GM12891 (cell line): Measurements from ENCODE around the gene HOXC12.

ENCODE experiments used
- DNase-seq: peaks from one replicate; pipeline ENCODE4 v3.0.0; 2011; ENCODE audit warnings: low spot score; ENCODE audit not compliant: insufficient read length
- FAIRE-seq: peaks from 2 replicates; lab custom pipeline; 2011; peaks lifted over from hg19 to GRCh38; lab: Jason Lieb, UNC
- PAX5 ChIP-seq: IDR thresholded peaks from 2 replicates; pipeline ENCODE4 v1.6.1; 2011; ENCODE audit warnings: low read length, moderate library complexity, mild to moderate bottlenecking; ENCODE audit not compliant: insufficient read depth, severe bottlenecking
- POLR2A ChIP-seq: IDR thresholded peaks from 2 replicates; pipeline ENCODE4 v1.6.1; 2011; ENCODE audit warnings: low read depth, low read length, control low read depth
- POLR2AphosphoS5 ChIP-seq: IDR thresholded peaks from 2 replicates; pipeline ENCODE4 v1.6.1; 2011; ENCODE audit warnings: low read depth, low read length, control low read depth
- POU2F2 ChIP-seq: IDR thresholded peaks from 2 replicates; pipeline ENCODE4 v1.6.1; 2011; ENCODE audit warnings: low read depth, mild to moderate bottlenecking, control low read depth, low read length, moderate library complexity
- SPI1 ChIP-seq: IDR thresholded peaks from 2 replicates; pipeline ENCODE4 v1.6.1; 2011; ENCODE audit warnings: low read depth, low read length, control low read depth
- TAF1 ChIP-seq: IDR thresholded peaks from 2 replicates; pipeline ENCODE4 v1.6.1; 2011; ENCODE audit warnings: low read depth, low read length, control low read depth

The HOXC12 gene

DNA sequence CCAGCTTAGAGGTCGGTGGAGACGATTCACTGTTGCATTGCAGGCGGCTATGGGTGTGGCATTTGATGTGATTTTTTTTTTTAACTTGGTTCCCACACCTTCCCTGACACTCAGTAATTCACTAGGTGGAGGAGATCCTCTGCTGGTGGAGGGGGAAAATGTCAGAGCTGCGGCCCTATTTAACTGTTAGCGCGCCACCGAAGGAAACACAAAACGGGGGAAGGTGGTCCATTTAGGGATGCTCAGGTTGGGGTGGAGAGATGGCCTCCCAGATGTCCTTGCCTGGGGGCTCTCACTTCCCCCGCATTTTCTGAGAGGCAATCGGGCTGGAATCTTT, 4.3 kb upstream of the HOXC12 start:
- no peak for FAIRE-seq
- TF ChIP-seq PAX5 (no peak), POLR2AphosphoS5 (no peak), POLR2A (no peak), SPI1 (no peak), TAF1 (no peak), POU2F2 (no peak)
- DNase-seq, result no peak

DNA sequence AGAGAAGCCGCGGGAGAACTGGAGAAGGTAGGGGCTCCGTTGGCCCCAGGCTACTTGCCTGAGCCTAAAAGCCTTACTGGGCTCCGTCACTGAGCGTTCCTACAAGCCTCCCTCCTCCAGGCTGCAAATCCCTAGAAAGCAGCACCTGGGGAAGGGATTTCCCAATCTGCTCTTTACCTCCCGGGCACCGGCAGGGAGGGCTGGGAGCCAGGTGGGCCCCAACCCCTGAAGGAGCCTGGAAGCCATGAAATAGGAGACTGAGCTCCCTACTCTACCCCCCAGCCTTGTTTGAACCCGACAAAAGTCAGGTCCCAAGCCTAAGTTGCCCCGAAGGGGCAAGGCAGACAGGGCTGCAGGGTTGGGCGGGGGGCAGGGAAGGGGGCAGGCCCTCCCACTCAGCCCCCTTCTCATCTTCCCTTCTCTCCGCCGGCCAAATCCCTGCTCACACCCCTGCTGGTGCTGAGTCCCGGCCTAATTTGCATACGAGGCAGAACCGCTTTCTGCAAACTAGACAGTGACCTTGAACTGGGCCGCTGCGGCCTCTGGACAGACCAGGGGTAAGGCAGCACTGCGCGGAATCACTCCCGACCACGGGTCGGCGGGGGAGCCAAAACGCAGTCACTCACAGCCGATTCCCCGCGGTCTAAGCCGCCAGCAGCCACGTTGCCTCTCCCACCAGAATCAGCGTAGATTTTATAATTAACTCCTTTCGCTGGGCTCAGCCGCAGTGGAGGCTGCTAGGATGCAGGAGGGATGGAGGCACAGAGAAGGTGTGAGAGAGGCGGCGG, 3.7 kb upstream of the HOXC12 start:
- TF ChIP-seq POLR2A (no peak), PAX5 (no peak), TAF1 (no peak), SPI1 (no peak), POU2F2 (no peak), POLR2AphosphoS5 (no peak)
- DNase-seq (no peak), FAIRE-seq (no peak)

DNA sequence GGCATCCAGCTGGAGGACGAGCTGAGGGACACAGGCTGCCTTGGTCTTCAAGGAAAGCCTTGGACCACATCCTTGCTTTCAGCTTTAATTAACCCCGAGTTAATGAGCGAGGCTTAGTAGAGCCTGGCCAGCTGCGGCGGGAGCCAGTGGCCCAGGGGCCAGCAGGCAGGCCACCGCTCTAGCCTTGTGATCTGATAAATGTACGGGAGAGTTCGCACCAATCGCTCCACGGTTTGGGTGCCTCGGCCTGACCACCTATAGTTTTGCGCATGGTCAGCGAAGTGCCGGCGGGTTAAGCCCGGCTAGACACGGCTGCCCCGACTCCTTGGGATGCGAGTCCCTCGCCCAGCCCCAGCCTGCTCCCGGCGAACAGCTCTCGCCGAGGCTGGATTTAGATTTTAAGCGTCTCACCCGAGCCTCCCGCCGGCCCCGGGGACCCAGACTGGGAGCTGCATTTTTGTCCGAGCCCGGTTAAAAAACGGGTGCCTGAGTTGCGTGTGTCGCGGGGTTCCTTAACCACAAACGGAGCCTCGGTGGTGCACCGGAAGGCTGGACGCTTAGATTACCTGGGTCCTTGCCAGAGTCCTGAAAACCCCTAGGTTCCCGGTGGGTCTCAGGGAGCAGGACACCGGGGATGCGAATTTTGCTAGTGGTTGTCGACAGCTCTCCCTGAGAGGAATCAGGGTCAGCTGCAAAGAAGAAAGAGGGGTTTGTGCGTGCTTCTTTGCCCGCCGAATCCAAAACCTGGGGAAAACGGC, 2.9 kb upstream of the HOXC12 start:
- FAIRE-seq, result no peak
- DNase-seq, result no peak

DNA sequence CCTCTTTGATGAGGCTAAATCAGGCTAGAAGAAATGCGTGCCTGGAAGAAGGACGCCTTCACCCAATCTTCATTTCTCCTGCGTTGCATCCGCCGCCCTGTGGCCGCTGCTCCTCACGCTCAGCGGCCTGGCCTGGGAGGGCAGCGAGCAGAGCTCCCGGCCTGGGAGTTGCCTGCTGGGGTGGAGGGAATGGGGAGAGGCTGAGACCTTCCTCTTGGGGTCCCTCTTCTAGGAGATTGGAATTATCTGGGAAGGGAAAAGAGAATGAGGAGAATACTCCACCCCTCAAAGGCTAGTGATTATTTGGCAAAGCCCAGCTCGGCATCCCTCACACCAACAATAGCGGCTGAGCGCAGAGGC, 2.4 kb upstream of the HOXC12 start:
- no peak for TF ChIP-seq POLR2A
- no peak for TF ChIP-seq PAX5
- TF ChIP-seq SPI1, result no peak
- no peak for TF ChIP-seq TAF1
- DNase-seq (no peak), FAIRE-seq (no peak)

More for the DNA sequence above, 2.9 kb upstream of the HOXC12 start:
- TF ChIP-seq PAX5 (no peak), TAF1 (no peak), SPI1 (no peak), POLR2AphosphoS5 (no peak), POU2F2 (no peak), POLR2A (no peak)

DNA sequence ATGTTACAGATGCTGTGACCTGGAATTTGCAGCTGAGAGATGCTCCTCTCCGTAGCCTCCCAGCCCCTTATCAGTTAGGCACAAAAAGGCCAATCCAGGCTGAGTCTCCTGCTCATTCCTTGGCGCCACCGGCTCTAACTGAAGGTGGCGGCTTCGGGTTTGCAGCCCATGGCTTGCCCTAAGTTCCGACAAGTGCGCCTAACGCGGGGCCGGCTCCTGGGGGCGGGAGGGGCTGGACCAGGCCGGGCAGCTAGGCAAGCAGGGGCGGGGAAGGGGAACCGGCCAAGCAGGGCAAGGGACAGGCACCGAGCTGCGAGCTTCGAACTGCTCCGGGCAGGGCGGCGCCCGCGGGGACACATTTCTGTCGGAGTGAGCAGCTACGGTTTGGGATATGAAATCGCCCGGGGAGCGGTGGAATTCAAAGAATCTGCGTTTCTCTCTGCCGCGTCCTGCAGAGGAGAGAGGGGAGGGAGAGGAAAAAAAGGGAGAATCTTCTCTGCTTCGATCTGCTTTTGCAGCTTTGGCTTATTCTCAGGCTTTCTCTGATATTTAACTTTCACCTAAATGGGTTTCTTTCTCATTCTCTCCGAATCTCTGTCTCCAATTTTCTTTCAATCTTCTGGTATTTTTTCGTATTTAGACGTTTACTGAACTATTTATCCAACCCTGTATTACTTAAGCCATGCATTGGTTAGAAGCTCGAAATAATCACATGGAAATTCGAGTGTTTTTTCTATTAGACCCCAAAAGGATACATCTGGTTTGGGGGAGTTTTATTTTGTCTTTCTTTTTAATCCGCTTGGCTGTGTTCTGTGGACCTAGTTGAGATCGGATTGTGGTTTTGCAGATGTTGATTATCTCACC, 1.6 kb upstream of the HOXC12 start:
- no peak for DNase-seq
- TF ChIP-seq SPI1 (no peak), POLR2AphosphoS5 (no peak), TAF1 (no peak), POLR2A (no peak), PAX5 (no peak), POU2F2 (no peak)
- no peak for FAIRE-seq

DNA sequence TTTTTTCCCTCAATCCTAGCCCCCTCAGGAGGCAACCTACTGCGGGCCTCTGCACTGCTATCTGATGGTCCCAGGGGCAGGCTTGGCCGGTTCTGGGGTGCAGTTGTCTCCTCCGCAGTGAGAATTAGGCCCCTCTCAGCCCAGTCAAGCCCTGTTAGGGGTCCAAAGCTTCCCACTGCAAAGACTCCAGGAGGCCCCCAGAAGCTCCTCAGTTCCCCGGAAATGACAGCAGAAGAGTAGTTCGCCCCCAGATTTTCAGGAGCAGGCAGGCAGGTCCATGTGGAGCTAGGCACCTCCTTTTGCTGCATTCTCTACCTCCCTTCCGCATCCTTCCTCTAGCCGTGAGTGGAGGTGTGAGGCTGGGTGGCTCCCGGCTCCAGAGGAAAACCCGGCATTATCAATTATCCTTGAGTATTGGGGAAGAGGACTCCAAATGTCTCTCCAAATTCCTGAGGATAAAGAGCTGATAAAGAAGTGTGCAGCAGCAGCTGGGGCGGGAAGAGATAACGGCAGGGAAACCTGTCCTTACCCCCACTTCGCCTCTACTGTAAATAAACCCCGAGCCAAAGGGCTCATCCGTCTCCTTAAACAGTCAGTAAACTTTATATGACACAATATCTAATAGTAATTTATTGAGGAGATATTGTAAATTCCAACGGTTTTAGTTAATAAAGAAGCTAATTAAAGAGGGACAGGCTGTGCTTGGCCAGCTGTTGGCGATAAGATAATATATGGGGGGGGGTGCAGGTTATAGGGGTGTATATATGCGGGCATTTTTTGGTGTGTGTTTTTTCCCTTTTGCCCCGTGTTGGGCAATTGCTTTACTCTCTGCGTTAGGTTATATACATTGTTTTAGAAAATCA, 641 bp upstream of the HOXC12 start:
- FAIRE-seq, result no peak
- no peak for TF ChIP-seq TAF1
- TF ChIP-seq POU2F2, result no peak
- TF ChIP-seq POLR2A, result no peak
- no peak for TF ChIP-seq SPI1
- no peak for TF ChIP-seq POLR2AphosphoS5
- no peak for TF ChIP-seq PAX5

DNA sequence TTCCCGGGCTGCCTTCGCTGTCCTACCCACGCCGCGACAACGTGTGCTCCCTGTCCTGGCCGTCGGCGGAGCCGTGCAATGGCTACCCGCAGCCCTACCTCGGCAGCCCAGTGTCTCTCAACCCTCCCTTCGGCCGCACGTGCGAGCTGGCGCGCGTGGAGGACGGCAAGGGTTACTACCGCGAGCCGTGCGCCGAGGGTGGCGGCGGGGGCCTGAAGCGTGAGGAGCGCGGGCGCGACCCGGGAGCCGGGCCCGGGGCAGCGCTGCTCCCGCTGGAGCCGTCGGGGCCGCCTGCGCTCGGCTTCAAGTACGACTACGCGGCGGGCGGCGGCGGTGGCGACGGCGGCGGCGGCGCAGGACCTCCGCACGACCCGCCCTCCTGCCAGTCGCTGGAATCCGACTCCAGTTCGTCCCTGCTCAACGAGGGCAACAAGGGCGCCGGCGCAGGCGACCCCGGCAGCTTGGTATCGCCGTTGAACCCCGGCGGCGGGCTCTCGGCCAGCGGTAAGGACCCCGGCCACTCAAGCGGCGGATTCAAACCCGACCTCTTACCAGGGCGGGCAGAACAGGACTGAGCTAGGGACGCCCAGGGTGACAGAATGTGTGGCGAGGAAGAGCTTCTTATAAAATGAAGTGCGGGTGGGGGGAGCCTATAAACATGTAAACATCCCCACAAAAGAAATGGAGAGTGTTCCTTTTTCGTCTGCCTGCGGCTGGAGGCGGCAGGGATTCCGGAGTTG, 503 bp downstream of the HOXC12 start:
- TF ChIP-seq SPI1 (no peak), POLR2A (no peak), POU2F2 (no peak), PAX5 (no peak), POLR2AphosphoS5 (no peak), TAF1 (no peak)
- DNase-seq, result no peak
- FAIRE-seq, result no peak

More for the DNA sequence above, 641 bp upstream of the HOXC12 start:
- no peak for DNase-seq

DNA sequence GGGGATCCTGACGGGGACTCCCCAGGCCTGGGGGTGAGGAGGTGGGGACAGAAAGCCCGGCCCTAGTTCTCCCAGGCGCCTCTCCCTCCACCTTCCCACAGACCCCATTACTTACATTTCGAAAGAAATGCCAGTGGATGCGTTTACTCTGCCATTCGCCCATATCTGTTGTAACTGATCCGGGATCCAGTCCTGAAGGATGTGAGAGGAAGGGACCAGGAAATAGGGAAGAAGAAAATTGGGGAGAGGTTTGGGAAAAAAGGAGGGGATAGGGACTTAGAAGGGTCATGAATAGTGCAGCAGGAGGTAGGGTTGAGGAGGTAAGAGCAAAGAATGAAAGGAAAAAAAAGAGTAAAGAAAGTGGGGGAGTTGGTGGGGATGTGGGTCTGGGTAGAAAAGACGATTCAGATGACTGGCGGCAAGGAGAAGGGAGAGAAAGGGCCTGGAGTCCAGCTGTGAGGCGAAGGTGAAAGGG, 1.1 kb downstream of the HOXC12 start:
- no peak for DNase-seq
- TF ChIP-seq SPI1, result no peak
- no peak for TF ChIP-seq POLR2AphosphoS5
- no peak for TF ChIP-seq PAX5
- TF ChIP-seq POLR2A, result no peak
- no peak for TF ChIP-seq POU2F2
- no peak for TF ChIP-seq TAF1
- FAIRE-seq, result no peak
